Hepatocyte (in vitro differentiated cells): Measurements from ENCODE around the gene CEACAM19.
"Not testable (repeated sequence)": the region's sequence is repeated elsewhere in the genome, so short reads cannot be mapped to it uniquely, and the experiment has no call there.

Experiments used
- EZH2 ChIP-seq: fragments of 200-600 bp; sonication (generic); IDR thresholded peaks from 2 replicates; pipeline ENCODE4 v1.6.1; 2016; ENCODE audit warnings: antibody characterized with exemption, mild to moderate bottlenecking, borderline replicate concordance
- EZH2phosphoT487 ChIP-seq: fragments of 200-600 bp; sonication (generic); IDR thresholded peaks from one replicate; pipeline ENCODE4 v1.6.1; 2018; ENCODE audit warnings: antibody characterized with exemption, mild to moderate bottlenecking, low read depth, moderate library complexity; ENCODE audit not compliant: unreplicated experiment, severe bottlenecking
- TF ChIP-seq, protein P1 (sequence below): fragments of 200-600 bp; sonication (generic); IDR thresholded peaks from 2 replicates; pipeline ENCODE4 v1.5.1; 2016; ENCODE audit warnings: antibody characterized with exemption, mild to moderate bottlenecking; ENCODE audit not compliant: poor library complexity

DNA sequence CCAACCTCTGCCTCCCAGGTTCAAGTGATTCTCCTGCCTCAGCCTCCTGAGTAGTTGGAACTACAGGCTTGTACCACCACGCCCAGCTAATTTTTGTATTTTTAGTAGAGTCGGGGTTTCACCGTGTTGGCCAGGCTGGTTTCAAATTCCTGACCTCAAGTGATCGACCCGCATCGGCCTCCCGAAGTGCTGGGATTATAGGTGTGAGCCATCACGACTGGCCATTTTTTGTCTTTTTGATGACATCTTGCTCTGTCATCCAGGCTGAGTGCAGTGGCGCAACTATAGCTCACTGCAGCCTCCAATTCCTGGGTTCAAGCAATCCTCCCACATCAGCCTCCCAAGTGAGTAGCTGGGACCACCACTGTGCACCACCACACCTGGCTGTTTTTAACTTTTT lies 49.1 kb downstream of the CEACAM19 start:
- TF ChIP-seq, protein P1, sequence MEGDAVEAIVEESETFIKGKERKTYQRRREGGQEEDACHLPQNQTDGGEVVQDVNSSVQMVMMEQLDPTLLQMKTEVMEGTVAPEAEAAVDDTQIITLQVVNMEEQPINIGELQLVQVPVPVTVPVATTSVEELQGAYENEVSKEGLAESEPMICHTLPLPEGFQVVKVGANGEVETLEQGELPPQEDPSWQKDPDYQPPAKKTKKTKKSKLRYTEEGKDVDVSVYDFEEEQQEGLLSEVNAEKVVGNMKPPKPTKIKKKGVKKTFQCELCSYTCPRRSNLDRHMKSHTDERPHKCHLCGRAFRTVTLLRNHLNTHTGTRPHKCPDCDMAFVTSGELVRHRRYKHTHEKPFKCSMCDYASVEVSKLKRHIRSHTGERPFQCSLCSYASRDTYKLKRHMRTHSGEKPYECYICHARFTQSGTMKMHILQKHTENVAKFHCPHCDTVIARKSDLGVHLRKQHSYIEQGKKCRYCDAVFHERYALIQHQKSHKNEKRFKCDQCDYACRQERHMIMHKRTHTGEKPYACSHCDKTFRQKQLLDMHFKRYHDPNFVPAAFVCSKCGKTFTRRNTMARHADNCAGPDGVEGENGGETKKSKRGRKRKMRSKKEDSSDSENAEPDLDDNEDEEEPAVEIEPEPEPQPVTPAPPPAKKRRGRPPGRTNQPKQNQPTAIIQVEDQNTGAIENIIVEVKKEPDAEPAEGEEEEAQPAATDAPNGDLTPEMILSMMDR = not testable (repeated sequence)
- TF ChIP-seq EZH2, EZH2phosphoT487: not testable (repeated sequence)
